SK-N-SH (cell line): ENCODE measurements around the gene NFKB1. TPM values are rescaled to one million over a fixed set of nuclear protein-coding genes. Genes with fewer than 3 reads are reported as not detected.

ENCODE experiments used
- CTCF ChIA-PET: fragments of 300-600, 350-600 bp; formaldehyde crosslinking; extraction: SDS; loops from one replicate; lab custom pipeline; 2021; lab: Yijun Ruan, JAX
- POLR2A ChIA-PET: fragments of 350-600 bp; sonication (Branson Sonifier 250); formaldehyde crosslinking; extraction: SDS; loops from one replicate; lab custom pipeline; 2020; ENCODE audit warnings: antibody characterized with exemption, inconsistent platforms; lab: Yijun Ruan, JAX
- DNase-seq: peaks from one replicate; pipeline ENCODE4 v3.0.0; 2012
- H2AFZ ChIP-seq: fragments of 200-600 bp; sonication (generic); 2 replicates; pipeline ENCODE4 v1.8.1; 2016; ENCODE audit warnings: antibody characterized with exemption, mild to moderate bottlenecking, low read depth
- H3F3A ChIP-seq: fragments of 200-600 bp; sonication (generic); replicated peaks from 2 replicates; pipeline ENCODE3; 2016; ENCODE audit warnings: antibody characterized with exemption, mild to moderate bottlenecking; ENCODE audit not compliant: insufficient read depth
- H3K27ac ChIP-seq, 2 experiments: fragments of 200-500 bp in 1 of 2; fragments of 200-600 bp in 1 of 2; sonication (Bioruptor generic) in 1 of 2; sonication (generic), shearing (Covaris generic) in 1 of 2; 2 replicates each; pipeline versions ENCODE4 v1.5.1 to v1.6.1; 2014 to 2016; ENCODE audit warnings: low read depth in 2 of 2, inconsistent platforms in 1 of 2, low read length in 1 of 2, mild to moderate bottlenecking in 1 of 2, mixed read lengths in 1 of 2
- H3K27me3 ChIP-seq: fragments of 200-600 bp; sonication (generic), shearing (Covaris generic); 2 replicates; pipeline ENCODE4 v1.6.1; 2016; ENCODE audit warnings: mixed run types; ENCODE audit not compliant: insufficient read depth
- H3K36me3 ChIP-seq, 2 experiments: fragments of 200-500 bp in 1 of 2; fragments of 200-600 bp in 1 of 2; sonication (Bioruptor generic) in 1 of 2; sonication (generic) in 1 of 2; replicated peaks in 1 of 2; 2 replicates each; pipeline versions ENCODE3 to v1.5.1; 2014 to 2016; ENCODE audit warnings: low read length in 1 of 2, mild to moderate bottlenecking in 1 of 2; ENCODE audit not compliant: insufficient read depth in 2 of 2, control insufficient read depth in 1 of 2
- H3K4me1 ChIP-seq, 2 experiments: fragments of 200-500 bp in 1 of 2; fragments of 200-600 bp in 1 of 2; sonication (Bioruptor generic) in 1 of 2; sonication (generic), shearing (Covaris generic) in 1 of 2; 2 replicates each; pipeline versions ENCODE4 v1.5.1 to v1.6.1; 2014 to 2016; ENCODE audit warnings: low read depth in 1 of 2, low read length in 1 of 2, mixed run types in 1 of 2; ENCODE audit not compliant: insufficient read depth in 2 of 2, control insufficient read depth in 1 of 2
- H3K4me2 ChIP-seq: fragments of 200-600 bp; sonication (generic), shearing (Covaris generic); 2 replicates; pipeline ENCODE4 v1.6.1; 2017; ENCODE audit warnings: mixed run types
- H3K4me3 ChIP-seq, 2 experiments: fragments of 200-500 bp in 1 of 2; fragments of 200-600 bp in 1 of 2; sonication (Bioruptor generic) in 1 of 2; sonication (generic), shearing (Covaris generic) in 1 of 2; 2 replicates each; pipeline versions ENCODE4 v1.5.1 to v1.8.1; 2014 to 2016; ENCODE audit warnings: low read depth in 2 of 2, inconsistent platforms in 1 of 2, low read length in 1 of 2, mild to moderate bottlenecking in 1 of 2, mixed read lengths in 1 of 2, moderate library complexity in 1 of 2
- H3K79me2 ChIP-seq: fragments of 200-600 bp; sonication (generic); 2 replicates; pipeline ENCODE4 v1.8.1; 2017; ENCODE audit warnings: mild to moderate bottlenecking; ENCODE audit not compliant: insufficient read depth
- H3K9ac ChIP-seq: fragments of 200-600 bp; sonication (generic); 2 replicates; pipeline ENCODE4 v1.6.1; 2017; ENCODE audit warnings: mixed run types
- H3K9me2 ChIP-seq: fragments of 200-600 bp; sonication (generic); 2 replicates; pipeline ENCODE4 v1.6.1; 2017; ENCODE audit warnings: mixed run types
- H3K9me3 ChIP-seq: fragments of 200-600 bp; sonication (generic); 2 replicates; pipeline ENCODE4 v1.6.1; 2017; ENCODE audit warnings: mixed run types, mild to moderate bottlenecking, moderate library complexity
- H4K20me1 ChIP-seq: fragments of 200-600 bp; sonication (generic); 2 replicates; pipeline ENCODE4 v1.6.1; 2017; ENCODE audit warnings: mild to moderate bottlenecking, mixed run types; ENCODE audit not compliant: insufficient read depth
- CHD2 ChIP-seq: fragments of 150-350 bp; IDR thresholded peaks from 2 replicates; pipeline ENCODE4 v1.6.1; 2018; ENCODE audit warnings: low read length; ENCODE audit not compliant: partially characterized antibody
- CTCF ChIP-seq: fragments of 200-600 bp; sonication (generic); IDR thresholded peaks from 2 replicates; pipeline ENCODE4 v1.6.1; 2017; ENCODE audit warnings: antibody characterized with exemption, mild to moderate bottlenecking, moderate library complexity
- FOSL2 ChIP-seq: IDR thresholded peaks from 2 replicates; pipeline ENCODE4 v1.4.0; 2012; ENCODE audit warnings: low read depth, mild to moderate bottlenecking, moderate library complexity, borderline replicate concordance
- GABPA ChIP-seq: IDR thresholded peaks from 2 replicates; pipeline ENCODE4 v1.4.0; 2012; ENCODE audit warnings: low read depth, mild to moderate bottlenecking
- IRF3 ChIP-seq: fragments of 150-350 bp; IDR thresholded peaks from 2 replicates; pipeline ENCODE4 v1.6.1; 2016; ENCODE audit warnings: mild to moderate bottlenecking, low read depth, low read length
- MAX ChIP-seq: IDR thresholded peaks from 2 replicates; pipeline ENCODE4 v1.4.0; 2012; ENCODE audit warnings: low read depth
- MXI1 ChIP-seq: IDR thresholded peaks from 2 replicates; pipeline ENCODE4 v1.6.1; 2012; ENCODE audit warnings: mild to moderate bottlenecking, low read depth, low read length, improper control_type of control experiment
- REST ChIP-seq: IDR thresholded peaks from 2 replicates; pipeline ENCODE4 v1.6.1; 2012; ENCODE audit warnings: mild to moderate bottlenecking, low read depth, low read length, moderate library complexity
- RFX5 ChIP-seq: IDR thresholded peaks from 2 replicates; pipeline ENCODE4 v1.6.1; 2012; ENCODE audit warnings: mild to moderate bottlenecking, improper control_type of control experiment, low read length
- SIN3A ChIP-seq: IDR thresholded peaks from 2 replicates; pipeline ENCODE4 v1.6.1; 2012; ENCODE audit warnings: low read depth, mild to moderate bottlenecking, low read length, moderate library complexity, borderline replicate concordance
- TAF1 ChIP-seq: IDR thresholded peaks from 2 replicates; pipeline ENCODE4 v1.6.1; 2012; ENCODE audit warnings: low read depth, mild to moderate bottlenecking, low read length, moderate library complexity, borderline replicate concordance
- TCF12 ChIP-seq: IDR thresholded peaks from 2 replicates; pipeline ENCODE4 v1.4.0; 2012
- USF1 ChIP-seq: IDR thresholded peaks from 2 replicates; pipeline ENCODE4 v1.4.0; 2012; ENCODE audit warnings: low read depth, borderline replicate concordance
- USF2 ChIP-seq: fragments of 150-350 bp; IDR thresholded peaks from 2 replicates; pipeline ENCODE4 v1.6.1; 2017; ENCODE audit warnings: antibody characterized with exemption, low read length, low read depth, borderline replicate concordance
- YY1 ChIP-seq: IDR thresholded peaks from 2 replicates; pipeline ENCODE4 v1.4.0; 2012; ENCODE audit warnings: low read depth, mild to moderate bottlenecking
- WGBS: methylation state at CpG from one replicate; pipeline ENCODE4 v1.1.6; 2017; ENCODE audit warnings: low lambda C conversion rate; 5-methylcytosine and 5-hydroxymethylcytosine counted together
- polyA plus RNA-seq, 3 experiments: library from polyadenylated mRNA; depleted of rRNA; stranded (reverse); fragments of >200 nt; gene quantifications; 2 replicates each; pipeline ENCODE4 v1.2.3, GENCODE V29; 2012

Gene NFKB1
- polyA plus RNA-seq, 1 of the 3 experiments (the other 2 are of a cell fraction), result 14.1 TPM

- Histone ChIP-seq H3K9ac (no peak overlapping the region), H3F3A (no peaks in the 10 kb centered on the region), H3K36me3 (no peaks in the 10 kb centered on the region), H4K20me1 (no peaks in the 10 kb centered on the region), H3K4me1 (no peaks in the 10 kb centered on the region), H2AFZ (no peak overlapping the region), H3K27ac (no peak overlapping the region), H3K79me2 (no peaks in the 10 kb centered on the region), H3K9me3 (no peaks in the 10 kb centered on the region), H3K4me3 (no peak overlapping the region), H3K27me3 (no peaks in the 10 kb centered on the region), H3K4me2 (no peak overlapping the region), H3K9me2 (no peaks in the 10 kb centered on the region)
- DNase-seq, result no peak
- ChIA-PET CTCF (interaction anchor here (0.8 to 2.7 kb wide), 2 partner anchors 14 to 24 kb away, joined by 3 to 7 read pairs; no protein-coding TSS in a partner anchor), POLR2A (no interaction called here)
- no peak for TF ChIP-seq CTCF
- no peak for TF ChIP-seq IRF3
- no peak for TF ChIP-seq USF1
- TF ChIP-seq MAX, result no peak
- TF ChIP-seq FOSL2, result no peak
- TF ChIP-seq GABPA, result no peak
- no peak for TF ChIP-seq SIN3A
- TF ChIP-seq CHD2, result no peak
- TF ChIP-seq RFX5, result no peak
- 76% methylated on average over 5 of the region's 5 CpGs for WGBS
Observed at GRCh38 chr4:102474736-102475504, 26.2 kb upstream of the NFKB1 start.

- Histone ChIP-seq H4K20me1 (no peaks in the 10 kb centered on the region), H3K27ac (no peak overlapping the region), H3K4me1 (no peaks in the 10 kb centered on the region), H3K4me2 (no peak overlapping the region), H3F3A (no peaks in the 10 kb centered on the region), H3K36me3 (no peaks in the 10 kb centered on the region), H3K9ac (no peak overlapping the region), H3K9me2 (no peaks in the 10 kb centered on the region), H2AFZ (no peak overlapping the region), H3K79me2 (no peaks in the 10 kb centered on the region), H3K9me3 (no peaks in the 10 kb centered on the region), H3K27me3 (no peaks in the 10 kb centered on the region), H3K4me3 (no peak overlapping the region)
- CTCF ChIA-PET, result interaction anchor here (2.7 kb wide), 1 partner anchor 22 kb away, joined by 7 read pairs; no protein-coding TSS in a partner anchor
- no peak for DNase-seq
- WGBS, result 43% methylated on average over 3 of the region's 3 CpGs
- POLR2A ChIA-PET, result no interaction called here
- no peak for TF ChIP-seq USF2
- TF ChIP-seq TAF1, result no peak
- no peak for TF ChIP-seq MXI1
- TF ChIP-seq YY1, result no peak
- no peak for TF ChIP-seq REST
- no peak for TF ChIP-seq TCF12
Observed at GRCh38 chr4:102477657-102478056, 23.5 kb upstream of the NFKB1 start.
